Uterus (tissue), 4 donors: ENCODE measurements around the gene UBN1. TPM values are rescaled to one million over a fixed set of nuclear protein-coding genes. Genes with fewer than 3 reads are reported as not detected.

Experiments
- DNase-seq, 2 donors: peaks; one replicate each; pipeline ENCODE4 v3.0.0-alpha.2; 2019 to 2020
- H3K27ac ChIP-seq, 2 donors: fragments of 200-600 bp; sonication (generic); 1 replicate in 1 of 2; 2 replicates in 1 of 2; pipeline ENCODE4 v1.5.1; 2016 to 2018
- H3K27me3 ChIP-seq, 2 donors: fragments of 200-600 bp; sonication (generic); one replicate each; pipeline ENCODE4 v1.5.1; 2018 to 2019; ENCODE audit warnings: control low read depth in 1 of 2
- H3K36me3 ChIP-seq, 2 donors: fragments of 200-600 bp; sonication (generic); one replicate each; pipeline ENCODE4 v1.5.1; 2019; ENCODE audit warnings: control low read depth in 1 of 2
- H3K4me1 ChIP-seq, 2 donors: fragments of 200-600 bp; sonication (generic); one replicate each; pipeline ENCODE4 v1.5.1; 2018 to 2019; ENCODE audit warnings: control low read depth in 1 of 2
- H3K4me3 ChIP-seq, 2 donors: fragments of 200-600 bp; sonication (generic); 1 replicate in 1 of 2; 2 replicates in 1 of 2; pipeline ENCODE4 v1.5.1; 2018 to 2019; ENCODE audit warnings: mild to moderate bottlenecking in 1 of 2
- H3K9me3 ChIP-seq, 2 donors: fragments of 200-600 bp; sonication (generic); one replicate each; pipeline ENCODE4 v1.5.1; 2019; ENCODE audit warnings: control low read depth in 1 of 2
- CTCF ChIP-seq, 4 experiments: fragments of 200-600 bp in 2 of 4; fragments of 450-650 bp in 2 of 4; sonication (generic) in 2 of 4; IDR thresholded peaks; one replicate each; pipeline ENCODE4 v1.5.1; 2016 to 2019; ENCODE audit warnings: antibody characterized with exemption in 4 of 4, mild to moderate bottlenecking in 2 of 4, moderate library complexity in 1 of 4
- POLR2A ChIP-seq, 2 donors: fragments of 450-650 bp; IDR thresholded peaks; one replicate each; pipeline ENCODE4 v1.6.1; 2016; ENCODE audit warnings: antibody characterized with exemption in 2 of 2, mild to moderate bottlenecking in 1 of 2, moderate library complexity in 1 of 2
- intact Hi-C: fragments of 100-400 bp; cut with DNase I; formaldehyde crosslinking; loops from one replicate; pipeline ENCODE4 v1.15.1; 2023; ENCODE audit warnings: low total_unique reads
- total RNA-seq, 4 donors: library from RNA; depleted of rRNA in 3 of 4; stranded (reverse); fragments of >200 nt in 3 of 4; gene quantifications; one replicate each; pipeline versions ENCODE4 v1.1.0 to v1.2.4, GENCODE V29; 2014 to 2023
- donor health status: DM: yes; HTN: yes; CAD: no.

The UBN1 gene
- total RNA-seq, 4 donors from 2014 or later: 4.9 to 56.2 (median 33.4) TPM

DNA sequence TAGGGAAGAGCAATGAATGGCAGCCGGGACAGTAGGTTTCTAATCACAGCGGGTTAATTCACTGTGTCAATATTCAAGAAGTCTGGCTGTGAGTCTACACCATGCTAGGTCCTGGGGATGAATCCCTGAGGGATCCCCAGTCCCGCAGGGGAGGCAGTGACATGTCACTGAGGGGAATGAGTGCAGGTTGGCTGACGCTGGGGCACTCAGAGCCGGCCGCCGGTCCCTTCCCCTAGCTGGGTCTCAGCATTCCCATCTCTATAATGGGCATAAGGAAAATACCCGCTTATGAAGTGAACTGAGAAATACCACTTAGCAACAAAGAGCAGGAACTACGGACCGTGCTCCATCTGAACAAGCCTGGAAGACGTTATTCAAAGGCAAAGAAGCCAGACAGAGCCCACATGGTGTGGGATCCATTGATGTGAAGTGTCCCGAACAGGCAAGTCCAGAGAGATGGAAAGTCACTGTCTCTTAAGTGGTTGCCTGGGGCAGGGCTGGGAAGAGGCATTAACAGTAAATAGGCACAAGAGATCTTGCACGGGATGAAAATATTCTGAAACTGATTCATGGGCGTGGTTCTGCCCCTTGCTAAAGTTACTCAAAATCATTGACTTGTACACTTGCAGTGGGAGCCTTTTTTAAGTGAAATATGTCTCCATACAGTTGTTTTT, 57.8 kb downstream of the UBN1 start:
- no peak overlapping the region for H3K4me3 ChIP-seq
- intact Hi-C loops: no loop called here
- no peaks in the 10 kb centered on the region for H3K9me3 ChIP-seq
- no peak for TF ChIP-seq POLR2A (IDR thresholded peaks at IDR 0.05)
- no peak for TF ChIP-seq CTCF (IDR thresholded peaks at IDR 0.05)
- no peaks in the 10 kb centered on the region for H3K4me1 ChIP-seq
- H3K36me3 ChIP-seq: no peaks in the 10 kb centered on the region
- H3K27ac ChIP-seq: no peak overlapping the region
- H3K27me3 ChIP-seq: no peaks in the 10 kb centered on the region
- no peak for DNase-seq

DNA sequence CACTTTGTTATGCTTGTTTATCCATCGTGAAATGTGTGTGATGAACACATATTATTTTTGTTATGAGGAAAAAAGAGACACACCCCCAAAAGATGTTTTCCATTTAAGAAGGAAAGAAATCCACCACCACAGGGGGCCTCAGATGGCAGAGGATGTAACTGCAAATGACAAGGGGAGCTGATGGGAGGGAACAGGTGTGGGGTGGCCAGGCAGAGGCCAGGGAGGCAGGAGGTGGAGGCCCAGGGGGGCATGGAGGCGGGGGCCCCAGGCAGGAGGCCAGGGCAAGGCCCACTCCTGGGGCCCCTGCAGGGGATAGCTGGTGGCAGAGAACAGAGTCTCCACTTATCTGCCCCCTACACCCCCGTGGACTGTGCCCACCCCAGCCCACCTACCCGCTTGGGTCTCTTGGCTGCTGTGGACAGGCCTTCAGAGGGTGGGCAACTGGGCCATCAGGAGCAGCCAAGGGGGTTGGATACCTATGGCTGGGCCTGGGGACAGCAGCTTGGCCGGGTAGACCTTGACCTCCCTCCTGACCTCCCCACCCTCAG, 61.6 kb downstream of the UBN1 start:
- H3K4me1 ChIP-seq: no peaks in the 10 kb centered on the region
- no peak overlapping the region for H3K27ac ChIP-seq
- H3K9me3 ChIP-seq: no peaks in the 10 kb centered on the region
- no peaks in the 10 kb centered on the region for H3K27me3 ChIP-seq
- no peak for DNase-seq
- no peaks in the 10 kb centered on the region for H3K36me3 ChIP-seq
- intact Hi-C loops: no loop called here
- TF ChIP-seq POLR2A (IDR thresholded peaks at IDR 0.05) (no peak), CTCF (IDR thresholded peaks at IDR 0.05) (no peak)
- H3K4me3 ChIP-seq: no peak overlapping the region

- no peaks in the 10 kb centered on the region for H3K27me3 ChIP-seq
- intact Hi-C loops: no loop called here
- TF ChIP-seq POLR2A (IDR thresholded peaks at IDR 0.05) (no peak), CTCF (IDR thresholded peaks at IDR 0.05) (no peak)
These were observed 62.5 kb downstream of the UBN1 start for GRCh38 chr16:4909825-4910224.

GRCh38 chr16:4910828-4911227, 63.5 kb downstream of the UBN1 start:
- Histone ChIP-seq H3K4me1 (no peaks in the 10 kb centered on the region), H3K27ac (no peak overlapping the region), H3K36me3 (no peaks in the 10 kb centered on the region), H3K27me3 (no peaks in the 10 kb centered on the region), H3K9me3 (no peaks in the 10 kb centered on the region), H3K4me3 (no peak overlapping the region)
- intact Hi-C loops: no loop called here
- no peak for DNase-seq
- TF ChIP-seq POLR2A (IDR thresholded peaks at IDR 0.05): no peak
- TF ChIP-seq CTCF (IDR thresholded peaks at IDR 0.05): no peak

More at GRCh38 chr16:4909825-4910224, 62.5 kb downstream of the UBN1 start:
- no peak overlapping the region for H3K4me3 ChIP-seq
- no peak for DNase-seq
- H3K4me1 ChIP-seq: no peaks in the 10 kb centered on the region
- no peaks in the 10 kb centered on the region for H3K9me3 ChIP-seq
- no peak overlapping the region for H3K27ac ChIP-seq
- no peaks in the 10 kb centered on the region for H3K36me3 ChIP-seq

DNA sequence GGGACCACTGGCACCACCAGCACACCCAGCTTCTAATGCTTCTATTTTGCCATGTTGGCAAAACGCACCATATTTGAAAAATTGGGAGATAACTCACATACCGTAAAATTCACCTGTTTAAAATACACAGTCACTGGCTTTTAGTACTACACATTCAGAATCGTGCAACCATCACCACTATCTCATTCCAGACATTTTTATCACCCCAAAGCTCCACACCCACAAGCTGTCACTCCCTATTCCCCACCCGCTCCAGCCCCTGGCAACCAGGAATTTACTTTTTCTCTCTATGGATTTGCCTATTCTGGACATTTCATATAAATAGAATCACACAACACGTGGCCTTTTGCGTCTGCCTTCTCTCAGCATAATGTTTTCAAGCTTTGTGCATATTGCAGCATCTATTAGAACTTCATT, 64.7 kb downstream of the UBN1 start:
- Histone ChIP-seq H3K4me3 (no peak overlapping the region), H3K27ac (no peak overlapping the region), H3K27me3 (no peaks in the 10 kb centered on the region), H3K4me1 (no peaks in the 10 kb centered on the region), H3K9me3 (no peaks in the 10 kb centered on the region), H3K36me3 (no peaks in the 10 kb centered on the region)
- TF ChIP-seq POLR2A (IDR thresholded peaks at IDR 0.05) (no peak), CTCF (IDR thresholded peaks at IDR 0.05) (no peak)
- DNase-seq: no peak
- intact Hi-C loops: no loop called here
